Activated B cell treated with CpG ODN at 0.5 μM for 24 hours (primary cell): Measurements from ENCODE around the gene SMIM38. TPM values are rescaled to one million over a fixed set of nuclear protein-coding genes. Genes with fewer than 3 reads are reported as not detected.

Experiments
- ATAC-seq: fragments of 200-7000 bp; cut with Tn5 transposase; one replicate; pipeline ENCODE4 v1.10.0; 2021; ENCODE audit warnings: low read depth, mild to moderate bottlenecking, moderate library complexity
- CTCF ChIA-PET: fragments of 350-600 bp; sonication (Branson Sonifier 250); formaldehyde crosslinking; loops from one replicate; lab custom pipeline; 2021; ENCODE audit warnings: antibody characterized with exemption; lab: Charles Lee
- POLR2A ChIA-PET: fragments of 350-600 bp; sonication (Branson Sonifier 250); formaldehyde crosslinking; loops from one replicate; lab custom pipeline; 2021; ENCODE audit warnings: antibody characterized with exemption; lab: Charles Lee
- DNase-seq: peaks from one replicate; pipeline ENCODE4 v3.0.0; 2022
- H3K27ac Mint-ChIP-seq: one replicate; pipeline ENCODE4 v1.8.0; 2020; ENCODE audit warnings: mixed read lengths
- H3K27me3 Mint-ChIP-seq: one replicate; pipeline ENCODE4 v1.8.0; 2021; ENCODE audit warnings: mixed read lengths
- H3K36me3 Mint-ChIP-seq: one replicate; pipeline ENCODE4 v1.8.0; 2021; ENCODE audit warnings: low read depth, mixed read lengths
- H3K4me1 Mint-ChIP-seq: one replicate; pipeline ENCODE4 v1.8.0; 2021; ENCODE audit warnings: mixed read lengths
- H3K4me3 Mint-ChIP-seq: one replicate; pipeline ENCODE4 v1.8.0; 2020; ENCODE audit warnings: mild to moderate bottlenecking, mixed read lengths
- H3K9me3 Mint-ChIP-seq: one replicate; pipeline ENCODE4 v1.8.0; 2020; ENCODE audit warnings: mixed read lengths
- CTCF ChIP-seq: fragments of 200-600 bp; IDR thresholded peaks from one replicate; pipeline ENCODE4 v1.8.0; 2022; ENCODE audit warnings: antibody characterized with exemption, mild to moderate bottlenecking
- intact Hi-C: fragments of 100-400 bp; cut with micrococcal nuclease; formaldehyde crosslinking; loops from one replicate; pipeline ENCODE4 v1.15.1; 2024
- total RNA-seq: library from RNA; stranded (reverse); gene quantifications from 2 replicates; pipeline ENCODE4 v1.2.3, GENCODE V29; 2022

SMIM38 gene
- total RNA-seq, 1 donor from 2014 or later = 2.7 TPM

GRCh38 chr11:69152733-69153421 lies 2.9 kb upstream of the SMIM38 start:
- Mint-ChIP-seq H3K27me3 (peaks cover 4% of the 10 kb centered on the region), H3K36me3 (peaks cover 3% of the 10 kb centered on the region), H3K4me1 (peaks cover 24% of the 10 kb centered on the region), H3K9me3 (peaks cover 6% of the 10 kb centered on the region), H3K27ac (no peak overlapping the region), H3K4me3 (no peak overlapping the region)
- intact Hi-C loops = no loop called here
- ATAC-seq (no peak), DNase-seq (no peak)
- ChIA-PET POLR2A (no interaction called here), CTCF (no interaction called here)
- no peak for TF ChIP-seq CTCF

GRCh38 chr11:69153661-69154060 lies 2.1 kb upstream of the SMIM38 start:
- Mint-ChIP-seq H3K36me3 (peaks cover 3% of the 10 kb centered on the region), H3K27ac (no peak overlapping the region), H3K4me1 (peaks cover 24% of the 10 kb centered on the region), H3K27me3 (no peaks in the 10 kb centered on the region), H3K4me3 (no peak overlapping the region), H3K9me3 (peaks cover 4% of the 10 kb centered on the region)
- DNase-seq (no peak), ATAC-seq (peak; percentile 8)
- intact Hi-C loops = no loop called here
- ChIA-PET POLR2A (interaction anchor here (0.7 kb wide), 1 partner anchor 401 kb away, joined by 4 read pairs; no protein-coding TSS in a partner anchor), CTCF (no interaction called here)
- TF ChIP-seq CTCF = no peak

DNA sequence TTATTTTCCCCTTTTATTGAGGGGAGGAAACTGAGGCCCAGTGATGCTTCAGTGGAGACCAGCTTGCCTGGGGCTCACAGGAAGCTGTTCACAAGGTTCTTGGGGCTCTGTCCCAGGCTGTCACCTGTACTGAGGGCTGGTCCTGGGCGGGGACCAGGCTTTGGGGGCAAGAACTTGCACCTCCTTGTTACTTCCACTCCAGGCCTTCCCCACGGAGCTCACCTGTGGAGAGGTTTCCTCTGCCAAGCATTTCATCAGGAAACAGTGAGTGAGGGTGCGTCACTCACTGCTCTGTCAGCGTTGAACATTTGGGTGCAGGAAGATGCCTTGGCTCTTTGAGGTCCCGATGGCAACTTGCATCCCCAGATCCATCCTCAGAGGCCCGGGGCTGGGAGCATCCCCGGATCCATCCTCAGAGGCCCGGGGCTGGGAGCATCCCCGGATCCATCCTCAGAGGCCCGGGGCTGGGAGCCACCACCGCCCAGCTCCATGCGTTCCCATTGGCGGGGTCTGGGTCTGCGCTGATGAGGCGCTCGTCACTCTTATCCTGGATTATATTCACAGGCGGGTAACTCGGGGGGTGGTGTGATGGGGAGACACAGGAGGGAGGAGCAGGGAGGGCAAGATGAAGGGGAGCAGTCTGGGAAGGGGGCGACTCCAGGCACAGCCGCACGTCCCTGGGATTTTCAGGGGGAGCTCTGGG lies 1.4 kb upstream of the SMIM38 start:
- TF ChIP-seq CTCF = no peak
- intact Hi-C loops = no loop called here

GRCh38 chr11:69154938-69155301 lies 815 bp upstream of the SMIM38 start:
- peaks cover 24% of the 10 kb centered on the region for H3K4me1 Mint-ChIP-seq
- intact Hi-C loops = no loop called here
- H3K36me3 Mint-ChIP-seq = no peaks in the 10 kb centered on the region
- TF ChIP-seq CTCF = no peak
- DNase-seq (no peak), ATAC-seq (no peak)
- H3K4me3 Mint-ChIP-seq = no peak overlapping the region
- ChIA-PET POLR2A (interaction anchor here (2.8 kb wide), 1 partner anchor 11 kb away, joined by 11 read pairs; no protein-coding TSS in a partner anchor), CTCF (no interaction called here)
- H3K27ac Mint-ChIP-seq = no peak overlapping the region
- no peaks in the 10 kb centered on the region for H3K27me3 Mint-ChIP-seq
- H3K9me3 Mint-ChIP-seq = peaks cover 4% of the 10 kb centered on the region

More for the DNA sequence above, 1.4 kb upstream of the SMIM38 start:
- H3K4me3 Mint-ChIP-seq = no peak overlapping the region
- peaks cover 24% of the 10 kb centered on the region for H3K4me1 Mint-ChIP-seq
- ATAC-seq (no peak), DNase-seq (no peak)
- H3K27me3 Mint-ChIP-seq = no peaks in the 10 kb centered on the region
- ChIA-PET CTCF (no interaction called here), POLR2A (interaction anchor here (0.7 to 2.8 kb wide), 2 partner anchors 12 to 400 kb away, joined by 4 to 11 read pairs; no protein-coding TSS in a partner anchor)
- H3K9me3 Mint-ChIP-seq = peaks cover 4% of the 10 kb centered on the region
- H3K36me3 Mint-ChIP-seq = no peaks in the 10 kb centered on the region
- no peak overlapping the region for H3K27ac Mint-ChIP-seq

GRCh38 chr11:69156235-69156639 lies 502 bp downstream of the SMIM38 start:
- Mint-ChIP-seq H3K4me3 (peak overlapping the region; percentile 58), H3K9me3 (no peaks in the 10 kb centered on the region), H3K27ac (peak overlapping the region; percentile 77), H3K27me3 (no peaks in the 10 kb centered on the region), H3K4me1 (peaks cover 24% of the 10 kb centered on the region), H3K36me3 (no peaks in the 10 kb centered on the region)
- intact Hi-C loops = no loop called here
- ATAC-seq (no peak), DNase-seq (no peak)
- ChIA-PET POLR2A (interaction anchor here (0.8 to 2.8 kb wide), 2 partner anchors 10 to 142 kb away, joined by 4 to 11 read pairs; no protein-coding TSS in a partner anchor), CTCF (no interaction called here)
- TF ChIP-seq CTCF = no peak
